Measurements from ENCODE around the gene ATP13A3. TPM values are rescaled to one million over a fixed set of nuclear protein-coding genes. Genes with fewer than 3 reads are reported as not detected.
"Not testable (repeated sequence)": the region's sequence is repeated elsewhere in the genome, so short reads cannot be mapped to it uniquely, and the experiment has no call there.

Gene ATP13A3
- total and polyA plus RNA-seq, 4 donors = 26.6 to 166 (median 75.5) TPM

- ATAC-seq (ENCODE audit: insufficient read depth, low FRiP score) = no peak
- H3K4me1 ChIP-seq (ENCODE audit: control insufficient read depth in 5 of 5, insufficient read depth in 5 of 5, low read length in 5 of 5) = peaks cover 0 to 23% (median 11%) of the 10 kb centered on the region in 5 donors
- H3K36me3 ChIP-seq (ENCODE audit: control insufficient read depth in 4 of 4, insufficient read depth in 4 of 4, low read length in 4 of 4) = peaks cover 0 to 4% (median 1%) of the 10 kb centered on the region in 4 donors
- no peaks in the 10 kb centered on the region for H3K9me3 ChIP-seq (ENCODE audit: control insufficient read depth in 4 of 4, insufficient read depth in 3 of 4, low read length in 3 of 4)
- no peak for DNase-seq
- H3K9ac ChIP-seq (ENCODE audit: insufficient read depth in 1 of 2, low read length in 2 of 2) = peak overlapping the region in 1 of 2 donors; percentile 93
- no peak for TF ChIP-seq CTCF (IDR thresholded peaks at IDR 0.05; ENCODE audit: control extremely low read depth, extremely low read depth)
- 92 to 93% methylated on average over 12 of the region's 12 CpGs for WGBS, 2 donors
- H3K27me3 ChIP-seq (ENCODE audit: control insufficient read depth in 3 of 3, insufficient read depth in 3 of 3, low read length in 2 of 3) = no peaks in the 10 kb centered on the region
- H3K27ac ChIP-seq (ENCODE audit: low read depth in 1 of 2, low read length in 1 of 2) = peak overlapping the region; percentile 9 to 90
- no peak overlapping the region for H3K4me3 ChIP-seq
Observed at GRCh38 chr3:194484614-194485013, 2.2 kb downstream of the ATP13A3 start.

- H3K36me3 ChIP-seq (ENCODE audit: control insufficient read depth in 4 of 4, insufficient read depth in 4 of 4, low read length in 4 of 4) = peaks cover 0 to 4% (median 1%) of the 10 kb centered on the region in 4 donors
- peaks cover 0 to 23% (median 11%) of the 10 kb centered on the region in 5 donors for H3K4me1 ChIP-seq (ENCODE audit: control insufficient read depth in 5 of 5, insufficient read depth in 5 of 5, low read length in 5 of 5)
- H3K9ac ChIP-seq (ENCODE audit: insufficient read depth in 1 of 2, low read length in 2 of 2) = no peak overlapping the region
- ATAC-seq (ENCODE audit: insufficient read depth, low FRiP score) (no peak), DNase-seq (no peak)
- H3K4me3 ChIP-seq = no peak overlapping the region
- H3K27ac ChIP-seq (ENCODE audit: low read depth in 1 of 2, low read length in 1 of 2) = no peak overlapping the region
- no peaks in the 10 kb centered on the region for H3K27me3 ChIP-seq (ENCODE audit: control insufficient read depth in 3 of 3, insufficient read depth in 3 of 3, low read length in 2 of 3)
- no peaks in the 10 kb centered on the region for H3K9me3 ChIP-seq (ENCODE audit: control insufficient read depth in 4 of 4, insufficient read depth in 3 of 4, low read length in 3 of 4)
- 92% methylated on average over 1 of the region's 1 CpG for WGBS, 2 donors
- no peak for TF ChIP-seq CTCF (IDR thresholded peaks at IDR 0.05; ENCODE audit: control extremely low read depth, extremely low read depth)
Observed at GRCh38 chr3:194483850-194484249, 3.0 kb downstream of the ATP13A3 start.

- not testable (repeated sequence) for H3K4me3 ChIP-seq; H3K36me3 ChIP-seq (ENCODE audit: control insufficient read depth in 4 of 4, insufficient read depth in 4 of 4, low read length in 4 of 4); H3K9ac ChIP-seq (ENCODE audit: insufficient read depth in 1 of 2, low read length in 2 of 2); ATAC-seq (ENCODE audit: insufficient read depth, low FRiP score); H3K27ac ChIP-seq (ENCODE audit: low read depth in 1 of 2, low read length in 1 of 2); DNase-seq; H3K9me3 ChIP-seq (ENCODE audit: control insufficient read depth in 4 of 4, insufficient read depth in 3 of 4, low read length in 3 of 4); H3K27me3 ChIP-seq (ENCODE audit: control insufficient read depth in 3 of 3, insufficient read depth in 3 of 3, low read length in 2 of 3)
- peaks cover 0 to 28% (median 8%) of the 10 kb centered on the region in 5 donors for H3K4me1 ChIP-seq (ENCODE audit: control insufficient read depth in 5 of 5, insufficient read depth in 5 of 5, low read length in 5 of 5)
- 95% methylated on average over 13 of the region's 13 CpGs for WGBS, 2 donors
Observed at GRCh38 chr3:194482830-194483229, 4.0 kb downstream of the ATP13A3 start.

- TF ChIP-seq CTCF (IDR thresholded peaks at IDR 0.05; ENCODE audit: control extremely low read depth, extremely low read depth) = no peak
- ATAC-seq (ENCODE audit: insufficient read depth, low FRiP score) (no peak), DNase-seq (no peak)
- H3K9me3 ChIP-seq (ENCODE audit: control insufficient read depth in 4 of 4, insufficient read depth in 3 of 4, low read length in 3 of 4) = no peaks in the 10 kb centered on the region
- peak overlapping the region in 1 of 2 donors; percentile 72 for H3K27ac ChIP-seq (ENCODE audit: low read depth in 1 of 2, low read length in 1 of 2)
- peaks cover 0 to 35% (median 7%) of the 10 kb centered on the region in 5 donors for H3K4me1 ChIP-seq (ENCODE audit: control insufficient read depth in 5 of 5, insufficient read depth in 5 of 5, low read length in 5 of 5)
- peaks cover 0 to 4% (median 2%) of the 10 kb centered on the region in 4 donors for H3K36me3 ChIP-seq (ENCODE audit: control insufficient read depth in 4 of 4, insufficient read depth in 4 of 4, low read length in 4 of 4)
- no peaks in the 10 kb centered on the region for H3K27me3 ChIP-seq (ENCODE audit: control insufficient read depth in 3 of 3, insufficient read depth in 3 of 3, low read length in 2 of 3)
- WGBS, 2 donors = 53 to 67% methylated on average over 1 of the region's 1 CpG
- H3K4me3 ChIP-seq = no peak overlapping the region
- H3K9ac ChIP-seq (ENCODE audit: insufficient read depth in 1 of 2, low read length in 2 of 2) = no peak overlapping the region
Observed at GRCh38 chr3:194482196-194482593, 4.6 kb downstream of the ATP13A3 start.

All from lung (tissue), 12 donors.